ENCODE measurements around the gene SRRM2. TPM values are rescaled to one million over a fixed set of nuclear protein-coding genes. Genes with fewer than 3 reads are reported as not detected.

SRRM2 gene
- total RNA-seq, 1 experiment from 2014 or later, result 746 TPM

DNA sequence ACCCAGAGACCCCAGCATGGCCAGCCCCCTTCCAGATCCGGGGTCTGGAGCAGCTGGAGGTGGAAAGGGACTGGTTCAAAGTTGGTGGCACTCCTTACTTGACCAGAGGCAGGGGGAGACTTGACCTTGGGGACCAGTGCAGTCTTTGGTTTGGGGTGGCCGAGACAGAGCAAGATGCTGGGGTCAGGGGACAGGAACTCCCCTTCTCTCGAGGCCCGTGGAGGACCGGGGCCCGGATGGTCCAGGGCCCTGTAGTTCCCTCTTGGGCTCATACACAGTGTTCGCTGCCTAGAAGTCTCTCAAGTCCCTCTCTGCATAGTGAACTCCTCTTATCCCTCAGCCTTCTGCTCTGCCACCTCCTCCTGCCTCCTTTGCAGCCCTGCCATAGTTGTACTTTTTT lies 35.5 kb downstream of the SRRM2 start:
- H4K20me1 ChIP-seq (ENCODE audit: insufficient read depth), result no peaks in the 10 kb centered on the region
- H3K36me3 ChIP-seq (ENCODE audit: low read depth), result no peaks in the 10 kb centered on the region
- H3F3A ChIP-seq (ENCODE audit: insufficient read depth, low read depth), result peaks cover 12% of the 10 kb centered on the region; the same call in 1 of the 2 replicates
- H3K27me3 ChIP-seq (ENCODE audit: insufficient read depth, low read depth), result peaks cover 3% of the 10 kb centered on the region; the same call in 1 of the 2 replicates
- H3K27ac ChIP-seq, result no peak overlapping the region
- H3K4me1 ChIP-seq (replicated peaks; ENCODE audit: insufficient read depth), result no peaks in the 10 kb centered on the region
- no peak overlapping the region for H3K4me3 ChIP-seq
- no peaks in the 10 kb centered on the region for H3K9me3 ChIP-seq (ENCODE audit: insufficient read depth, low read depth)
- intact Hi-C loops (cut with micrococcal nuclease; ENCODE audit: unreplicated experiment), result no loop called here
- no peak overlapping the region for H2AFZ ChIP-seq
- no TSS peak for BruUV-seq (replicated peaks)
- no peak overlapping the region for H3K4me2 ChIP-seq
- no peak for TF ChIP-seq EZH2 (IDR thresholded peaks at IDR 0.05; ENCODE audit: low read depth)
- TF ChIP-seq, protein P1, sequence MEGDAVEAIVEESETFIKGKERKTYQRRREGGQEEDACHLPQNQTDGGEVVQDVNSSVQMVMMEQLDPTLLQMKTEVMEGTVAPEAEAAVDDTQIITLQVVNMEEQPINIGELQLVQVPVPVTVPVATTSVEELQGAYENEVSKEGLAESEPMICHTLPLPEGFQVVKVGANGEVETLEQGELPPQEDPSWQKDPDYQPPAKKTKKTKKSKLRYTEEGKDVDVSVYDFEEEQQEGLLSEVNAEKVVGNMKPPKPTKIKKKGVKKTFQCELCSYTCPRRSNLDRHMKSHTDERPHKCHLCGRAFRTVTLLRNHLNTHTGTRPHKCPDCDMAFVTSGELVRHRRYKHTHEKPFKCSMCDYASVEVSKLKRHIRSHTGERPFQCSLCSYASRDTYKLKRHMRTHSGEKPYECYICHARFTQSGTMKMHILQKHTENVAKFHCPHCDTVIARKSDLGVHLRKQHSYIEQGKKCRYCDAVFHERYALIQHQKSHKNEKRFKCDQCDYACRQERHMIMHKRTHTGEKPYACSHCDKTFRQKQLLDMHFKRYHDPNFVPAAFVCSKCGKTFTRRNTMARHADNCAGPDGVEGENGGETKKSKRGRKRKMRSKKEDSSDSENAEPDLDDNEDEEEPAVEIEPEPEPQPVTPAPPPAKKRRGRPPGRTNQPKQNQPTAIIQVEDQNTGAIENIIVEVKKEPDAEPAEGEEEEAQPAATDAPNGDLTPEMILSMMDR (conservative IDR thresholded peaks at IDR 0.05), result no peak
- H3K9me2 ChIP-seq (ENCODE audit: insufficient read depth), result no peaks in the 10 kb centered on the region
- no peaks in the 10 kb centered on the region for H3K79me2 ChIP-seq (ENCODE audit: low read depth)
- ChIA-PET POLR2A (ENCODE audit: unreplicated experiment) (no interaction called here), CTCF (no interaction called here)
- no peak for DNase-seq

DNA sequence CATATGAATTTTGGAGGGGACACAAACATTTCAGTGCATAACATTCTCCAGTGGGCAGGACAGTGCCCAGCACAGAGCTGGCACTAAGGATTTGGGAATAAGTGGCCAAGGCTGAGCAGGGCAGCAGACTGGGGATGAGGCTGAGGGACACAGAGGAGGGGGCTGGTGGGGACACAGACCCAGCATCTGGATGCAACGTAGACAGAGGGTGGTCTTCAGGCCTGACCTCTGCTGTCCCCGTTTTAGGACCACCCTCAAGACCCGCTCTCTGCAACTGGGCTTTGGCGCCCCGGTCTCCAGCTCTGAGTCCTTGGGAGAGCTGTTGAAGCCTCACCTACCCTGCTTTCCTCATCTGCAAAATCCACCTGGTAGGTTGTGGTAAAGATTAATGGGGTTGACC lies 38.2 kb downstream of the SRRM2 start:
- H2AFZ ChIP-seq, result no peak overlapping the region
- TF ChIP-seq, protein P1 (conservative IDR thresholded peaks at IDR 0.05), result no peak
- TF ChIP-seq EZH2 (IDR thresholded peaks at IDR 0.05; ENCODE audit: low read depth), result no peak
- BruUV-seq (replicated peaks), result no TSS peak

DNA sequence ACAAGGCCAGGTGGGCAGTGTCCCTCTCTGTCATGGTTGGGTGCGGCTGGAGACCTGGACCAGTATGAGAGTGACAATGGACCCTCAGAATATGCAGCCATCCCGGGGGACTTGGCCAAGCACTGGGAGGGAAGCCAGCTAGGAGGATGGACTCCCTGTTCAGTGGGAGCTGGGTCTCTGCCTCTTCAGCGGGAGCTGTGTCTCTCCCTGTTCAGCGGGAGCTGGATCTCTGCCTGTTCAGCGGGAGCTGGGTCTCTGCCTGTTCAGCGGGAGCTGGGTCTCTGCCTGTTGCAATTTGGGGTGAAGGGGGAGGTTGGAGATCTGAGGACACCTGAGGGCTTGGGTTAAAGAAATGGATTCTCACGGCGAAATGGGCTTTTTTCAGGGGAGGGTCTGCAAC lies 38.7 kb downstream of the SRRM2 start:
- no TSS peak for BruUV-seq (replicated peaks)
- no peaks in the 10 kb centered on the region for H3K36me3 ChIP-seq (ENCODE audit: low read depth)
- no peak overlapping the region for H3K27ac ChIP-seq
- CTCF ChIA-PET, result no interaction called here
- no peaks in the 10 kb centered on the region for H3K79me2 ChIP-seq (ENCODE audit: low read depth)
- no peaks in the 10 kb centered on the region for H3K9me3 ChIP-seq (ENCODE audit: insufficient read depth, low read depth)
- POLR2A ChIA-PET (ENCODE audit: unreplicated experiment), result no interaction called here
- peaks cover 40% of the 10 kb centered on the region for H3F3A ChIP-seq (ENCODE audit: insufficient read depth, low read depth)
- no peak overlapping the region for H2AFZ ChIP-seq
- H4K20me1 ChIP-seq (ENCODE audit: insufficient read depth), result no peaks in the 10 kb centered on the region
- H3K4me3 ChIP-seq, result no peak overlapping the region
- H3K4me1 ChIP-seq (replicated peaks; ENCODE audit: insufficient read depth), result peaks cover 32% of the 10 kb centered on the region
- no peak for DNase-seq
- H3K4me2 ChIP-seq, result no peak overlapping the region
- no peaks in the 10 kb centered on the region for H3K9me2 ChIP-seq (ENCODE audit: insufficient read depth)
- TF ChIP-seq EZH2 (IDR thresholded peaks at IDR 0.05; ENCODE audit: low read depth), result no peak
- TF ChIP-seq, protein P1 (conservative IDR thresholded peaks at IDR 0.05), result no peak
- peaks cover 3% of the 10 kb centered on the region; the same call in 1 of the 2 replicates for H3K27me3 ChIP-seq (ENCODE audit: insufficient read depth, low read depth)
- intact Hi-C loops (cut with micrococcal nuclease; ENCODE audit: unreplicated experiment), result no loop called here

More for the DNA sequence above, 38.2 kb downstream of the SRRM2 start:
- no peak overlapping the region for H3K27ac ChIP-seq
- H3K9me2 ChIP-seq (ENCODE audit: insufficient read depth), result no peaks in the 10 kb centered on the region
- intact Hi-C loops (cut with micrococcal nuclease; ENCODE audit: unreplicated experiment), result no loop called here
- no peaks in the 10 kb centered on the region for H3K9me3 ChIP-seq (ENCODE audit: insufficient read depth, low read depth)
- CTCF ChIA-PET, result no interaction called here
- H3K4me3 ChIP-seq, result no peak overlapping the region
- no peak for DNase-seq
- no peaks in the 10 kb centered on the region for H3K79me2 ChIP-seq (ENCODE audit: low read depth)
- H3K4me2 ChIP-seq, result no peak overlapping the region
- H3K4me1 ChIP-seq (replicated peaks; ENCODE audit: insufficient read depth), result peaks cover 26% of the 10 kb centered on the region
- POLR2A ChIA-PET (ENCODE audit: unreplicated experiment), result no interaction called here
- peaks cover 37% of the 10 kb centered on the region for H3F3A ChIP-seq (ENCODE audit: insufficient read depth, low read depth)
- no peaks in the 10 kb centered on the region for H4K20me1 ChIP-seq (ENCODE audit: insufficient read depth)
- H3K27me3 ChIP-seq (ENCODE audit: insufficient read depth, low read depth), result peaks cover 3% of the 10 kb centered on the region; the same call in 1 of the 2 replicates
- H3K36me3 ChIP-seq (ENCODE audit: low read depth), result no peaks in the 10 kb centered on the region

All from PC-9 (cell line).